SK-N-SH (cell line): ENCODE data around the gene TAF5L. TPM values are rescaled to one million over a fixed set of nuclear protein-coding genes. Genes with fewer than 3 reads are reported as not detected.

Experiments used
- CTCF ChIA-PET: fragments of 300-600, 350-600 bp; formaldehyde crosslinking; extraction: SDS; loops from one replicate; lab custom pipeline; 2021; lab: Yijun Ruan, JAX
- POLR2A ChIA-PET: fragments of 350-600 bp; sonication (Branson Sonifier 250); formaldehyde crosslinking; extraction: SDS; loops from one replicate; lab custom pipeline; 2020; ENCODE audit warnings: antibody characterized with exemption, inconsistent platforms; lab: Yijun Ruan, JAX
- DNase-seq: peaks from one replicate; pipeline ENCODE4 v3.0.0; 2012
- H2AFZ ChIP-seq: fragments of 200-600 bp; sonication (generic); 2 replicates; pipeline ENCODE4 v1.8.1; 2016; ENCODE audit warnings: antibody characterized with exemption, mild to moderate bottlenecking, low read depth
- H3F3A ChIP-seq: fragments of 200-600 bp; sonication (generic); replicated peaks from 2 replicates; pipeline ENCODE3; 2016; ENCODE audit warnings: antibody characterized with exemption, mild to moderate bottlenecking; ENCODE audit not compliant: insufficient read depth
- H3K27ac ChIP-seq, 2 experiments: fragments of 200-500 bp in 1 of 2; fragments of 200-600 bp in 1 of 2; sonication (Bioruptor generic) in 1 of 2; sonication (generic), shearing (Covaris generic) in 1 of 2; 2 replicates each; pipeline versions ENCODE4 v1.5.1 to v1.6.1; 2014 to 2016; ENCODE audit warnings: low read depth in 2 of 2, inconsistent platforms in 1 of 2, low read length in 1 of 2, mild to moderate bottlenecking in 1 of 2, mixed read lengths in 1 of 2
- H3K27me3 ChIP-seq: fragments of 200-600 bp; sonication (generic), shearing (Covaris generic); 2 replicates; pipeline ENCODE4 v1.6.1; 2016; ENCODE audit warnings: mixed run types; ENCODE audit not compliant: insufficient read depth
- H3K36me3 ChIP-seq, 2 experiments: fragments of 200-500 bp in 1 of 2; fragments of 200-600 bp in 1 of 2; sonication (Bioruptor generic) in 1 of 2; sonication (generic) in 1 of 2; replicated peaks in 1 of 2; 2 replicates each; pipeline versions ENCODE3 to v1.5.1; 2014 to 2016; ENCODE audit warnings: low read length in 1 of 2, mild to moderate bottlenecking in 1 of 2; ENCODE audit not compliant: insufficient read depth in 2 of 2, control insufficient read depth in 1 of 2
- H3K4me1 ChIP-seq, 2 experiments: fragments of 200-500 bp in 1 of 2; fragments of 200-600 bp in 1 of 2; sonication (Bioruptor generic) in 1 of 2; sonication (generic), shearing (Covaris generic) in 1 of 2; 2 replicates each; pipeline versions ENCODE4 v1.5.1 to v1.6.1; 2014 to 2016; ENCODE audit warnings: low read depth in 1 of 2, low read length in 1 of 2, mixed run types in 1 of 2; ENCODE audit not compliant: insufficient read depth in 2 of 2, control insufficient read depth in 1 of 2
- H3K4me2 ChIP-seq: fragments of 200-600 bp; sonication (generic), shearing (Covaris generic); 2 replicates; pipeline ENCODE4 v1.6.1; 2017; ENCODE audit warnings: mixed run types
- H3K4me3 ChIP-seq, 2 experiments: fragments of 200-500 bp in 1 of 2; fragments of 200-600 bp in 1 of 2; sonication (Bioruptor generic) in 1 of 2; sonication (generic), shearing (Covaris generic) in 1 of 2; 2 replicates each; pipeline versions ENCODE4 v1.5.1 to v1.8.1; 2014 to 2016; ENCODE audit warnings: low read depth in 2 of 2, inconsistent platforms in 1 of 2, low read length in 1 of 2, mild to moderate bottlenecking in 1 of 2, mixed read lengths in 1 of 2, moderate library complexity in 1 of 2
- H3K79me2 ChIP-seq: fragments of 200-600 bp; sonication (generic); 2 replicates; pipeline ENCODE4 v1.8.1; 2017; ENCODE audit warnings: mild to moderate bottlenecking; ENCODE audit not compliant: insufficient read depth
- H3K9ac ChIP-seq: fragments of 200-600 bp; sonication (generic); 2 replicates; pipeline ENCODE4 v1.6.1; 2017; ENCODE audit warnings: mixed run types
- H3K9me2 ChIP-seq: fragments of 200-600 bp; sonication (generic); 2 replicates; pipeline ENCODE4 v1.6.1; 2017; ENCODE audit warnings: mixed run types
- H3K9me3 ChIP-seq: fragments of 200-600 bp; sonication (generic); 2 replicates; pipeline ENCODE4 v1.6.1; 2017; ENCODE audit warnings: mixed run types, mild to moderate bottlenecking, moderate library complexity
- H4K20me1 ChIP-seq: fragments of 200-600 bp; sonication (generic); 2 replicates; pipeline ENCODE4 v1.6.1; 2017; ENCODE audit warnings: mild to moderate bottlenecking, mixed run types; ENCODE audit not compliant: insufficient read depth
- FOXJ3 ChIP-seq: sonication (generic); formaldehyde crosslinking; IDR thresholded peaks from 2 replicates; pipeline ENCODE4 v1.5.1; 2020; ENCODE audit warnings: mild to moderate bottlenecking, missing genetic modification reagents
- GABPA ChIP-seq: IDR thresholded peaks from 2 replicates; pipeline ENCODE4 v1.4.0; 2012; ENCODE audit warnings: low read depth, mild to moderate bottlenecking
- MEF2A ChIP-seq: IDR thresholded peaks from 2 replicates; pipeline ENCODE4 v1.4.0; 2012; ENCODE audit warnings: low read depth, borderline replicate concordance
- MXI1 ChIP-seq: IDR thresholded peaks from 2 replicates; pipeline ENCODE4 v1.6.1; 2012; ENCODE audit warnings: mild to moderate bottlenecking, low read depth, low read length, improper control_type of control experiment
- REST ChIP-seq: IDR thresholded peaks from 2 replicates; pipeline ENCODE4 v1.6.1; 2012; ENCODE audit warnings: mild to moderate bottlenecking, low read depth, low read length, moderate library complexity
- SMC3 ChIP-seq: IDR thresholded peaks from 2 replicates; pipeline ENCODE4 v1.6.1; 2012; ENCODE audit warnings: low read depth, low read length, improper control_type of control experiment
- USF1 ChIP-seq: IDR thresholded peaks from 2 replicates; pipeline ENCODE4 v1.4.0; 2012; ENCODE audit warnings: low read depth, borderline replicate concordance
- WGBS: methylation state at CpG from one replicate; pipeline ENCODE4 v1.1.6; 2017; ENCODE audit warnings: low lambda C conversion rate; 5-methylcytosine and 5-hydroxymethylcytosine counted together
- polyA plus RNA-seq, 3 experiments: library from polyadenylated mRNA; depleted of rRNA; stranded (reverse); fragments of >200 nt; gene quantifications; 2 replicates each; pipeline ENCODE4 v1.2.3, GENCODE V29; 2012

Gene TAF5L
- polyA plus RNA-seq, 1 of the 3 experiments (the other 2 are of a cell fraction), result 17.1 TPM

GRCh38 chr1:229631148-229631547 is 5.2 kb upstream of the TAF5L start:
- H3K9me3 ChIP-seq, result no peaks in the 10 kb centered on the region
- H3K4me1 ChIP-seq, result peaks cover 5 to 9% of the 10 kb centered on the region in 2 experiments; a peak in 3 of 4 replicates
- H3K27me3 ChIP-seq, result no peaks in the 10 kb centered on the region
- WGBS, result 92% methylated on average over 3 of the region's 3 CpGs
- ChIA-PET POLR2A (no interaction called here), CTCF (interaction anchor here (1.1 to 1.7 kb wide), 2 partner anchors 72 to 536 kb away, joined by 3 read pairs; partner anchors contain the start of gene ABCB10)
- TF ChIP-seq SMC3 (no peak), GABPA (no peak), MXI1 (no peak), FOXJ3 (CRISPR knock-in tag) (no peak)
- H3K27ac ChIP-seq, result no peak overlapping the region
- H3K9me2 ChIP-seq, result no peaks in the 10 kb centered on the region
- H3K36me3 ChIP-seq, result peaks cover 16 to 46% of the 10 kb centered on the region in 2 experiments
- no peak overlapping the region for H3K4me3 ChIP-seq
- H3K79me2 ChIP-seq, result peaks cover 74% of the 10 kb centered on the region
- no peaks in the 10 kb centered on the region for H3F3A ChIP-seq
- no peak overlapping the region for H3K9ac ChIP-seq
- no peak overlapping the region for H2AFZ ChIP-seq
- peaks cover 7% of the 10 kb centered on the region; the same call in 1 of the 2 replicates for H4K20me1 ChIP-seq
- DNase-seq, result no peak
- no peak overlapping the region for H3K4me2 ChIP-seq

- Histone ChIP-seq H3K27ac (no peak overlapping the region), H3K4me1 (peaks cover 5 to 18% of the 10 kb centered on the region in 2 experiments; a peak in 3 of 4 replicates), H3K36me3 (peaks cover 7 to 29% of the 10 kb centered on the region in 2 experiments), H3F3A (no peaks in the 10 kb centered on the region), H3K4me2 (no peak overlapping the region), H3K9me2 (no peaks in the 10 kb centered on the region), H2AFZ (no peak overlapping the region), H3K79me2 (peaks cover 79% of the 10 kb centered on the region), H3K9me3 (no peaks in the 10 kb centered on the region), H3K4me3 (no peak overlapping the region), H3K27me3 (no peaks in the 10 kb centered on the region), H3K9ac (no peak overlapping the region), H4K20me1 (peaks cover 14% of the 10 kb centered on the region)
- no peak for TF ChIP-seq USF1
- TF ChIP-seq REST, result no peak
- TF ChIP-seq MEF2A, result no peak
- no peak for TF ChIP-seq MXI1
- DNase-seq, result no peak
- ChIA-PET POLR2A (no interaction called here), CTCF (interaction anchor here (1.2 kb wide), 1 partner anchor 682 kb away, joined by 3 read pairs; no protein-coding TSS in a partner anchor)
- WGBS, result 95% methylated on average over 2 of the region's 2 CpGs
Measured at GRCh38 chr1:229629261-229629660, 3.3 kb upstream of the TAF5L start.
